Measurements from ENCODE around the gene C3orf18. TPM values are rescaled to one million over a fixed set of nuclear protein-coding genes. Genes with fewer than 3 reads are reported as not detected.

C3orf18 gene
- total RNA-seq, 1 experiment from 2014 or later: 3.5 TPM

DNA sequence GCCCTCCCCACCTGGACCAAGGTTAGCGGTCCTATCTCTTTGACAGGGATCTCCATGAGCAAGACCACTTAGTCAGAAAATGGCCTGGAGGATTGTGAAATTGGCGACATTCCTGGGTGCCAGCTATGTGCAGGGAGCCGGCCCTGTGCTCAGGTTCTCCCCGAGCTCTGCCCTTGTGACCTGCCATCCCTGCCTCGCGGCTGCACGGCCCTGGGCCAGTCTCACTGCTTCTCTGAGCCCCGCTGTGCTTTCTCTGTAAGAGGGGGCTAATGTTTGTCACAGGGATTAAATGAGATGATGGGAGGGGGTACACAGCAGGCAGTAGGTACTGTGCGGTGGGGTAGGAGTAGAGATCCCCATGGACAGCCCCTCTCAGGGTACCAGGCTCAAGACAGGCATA is 14.9 kb downstream of the C3orf18 start:
- no peak for DNase-seq (ENCODE audit: extremely low read depth, low read depth)

DNA sequence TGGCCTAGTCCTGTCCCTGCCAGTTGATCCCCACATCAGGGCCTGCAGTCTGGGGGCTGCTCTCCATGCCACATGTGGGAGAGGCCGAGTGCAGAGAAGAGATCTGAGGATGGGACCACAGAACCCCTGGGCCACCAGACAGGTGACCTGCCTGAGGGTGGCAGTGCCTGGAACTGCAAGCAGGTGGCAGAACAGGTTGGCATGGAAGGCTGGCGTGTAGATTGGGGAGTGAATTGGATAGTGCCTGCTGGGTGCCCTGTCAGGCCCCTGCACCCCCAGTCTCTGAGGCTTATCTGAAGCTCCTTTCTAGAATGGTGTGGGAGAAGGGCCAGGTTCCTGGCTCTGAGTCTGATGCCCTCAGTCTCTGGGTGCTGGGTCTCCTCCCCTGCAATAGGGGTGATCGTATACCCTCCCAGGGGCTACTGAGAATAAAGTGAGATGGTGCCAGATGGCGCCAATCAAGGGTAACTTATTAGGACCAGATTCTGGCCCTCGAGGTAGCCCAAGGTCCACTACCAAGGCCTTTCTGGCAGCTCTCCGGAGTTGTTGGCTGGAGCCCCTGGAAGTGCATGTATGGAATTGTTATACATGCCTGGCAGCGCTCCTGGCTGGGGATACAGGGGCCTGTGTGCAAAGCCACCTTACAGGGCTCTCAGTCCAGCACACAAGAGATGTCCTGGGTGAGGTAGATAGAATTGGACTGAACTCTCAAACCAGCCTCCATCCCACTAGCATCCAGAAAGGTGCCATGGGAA is 15.7 kb downstream of the C3orf18 start:
- no peak for DNase-seq (ENCODE audit: extremely low read depth, low read depth)

DNA sequence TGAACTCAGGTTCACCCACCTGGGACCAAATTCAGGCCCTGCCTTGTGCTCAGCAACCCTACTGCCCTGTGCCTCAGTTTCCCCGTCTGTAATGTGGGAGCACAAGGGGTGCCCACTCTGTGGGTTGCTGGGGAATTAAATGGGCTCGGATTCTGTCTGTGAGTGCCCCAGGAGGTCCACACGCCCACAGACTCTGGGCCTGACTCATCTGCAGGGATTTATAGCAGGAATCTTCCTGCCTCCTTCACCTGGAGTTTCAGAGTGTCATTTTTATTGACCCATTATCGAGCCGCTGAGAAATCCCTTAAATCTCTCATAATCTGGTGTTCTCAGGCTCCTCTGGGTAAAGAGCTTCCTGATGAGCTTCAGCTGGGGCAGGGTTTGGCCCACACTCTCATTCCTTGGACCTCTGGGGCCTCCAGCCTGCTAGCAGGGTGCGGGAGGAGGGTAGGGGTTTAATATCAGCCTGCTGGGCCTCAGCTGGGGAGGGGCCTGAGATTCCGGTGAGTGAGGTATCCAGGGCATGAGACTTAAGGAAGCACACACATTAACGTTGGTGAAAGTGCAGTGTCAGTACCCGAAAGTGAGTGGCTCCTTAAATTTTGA is 16.4 kb downstream of the C3orf18 start:
- no peak for DNase-seq (ENCODE audit: extremely low read depth, low read depth)

DNA sequence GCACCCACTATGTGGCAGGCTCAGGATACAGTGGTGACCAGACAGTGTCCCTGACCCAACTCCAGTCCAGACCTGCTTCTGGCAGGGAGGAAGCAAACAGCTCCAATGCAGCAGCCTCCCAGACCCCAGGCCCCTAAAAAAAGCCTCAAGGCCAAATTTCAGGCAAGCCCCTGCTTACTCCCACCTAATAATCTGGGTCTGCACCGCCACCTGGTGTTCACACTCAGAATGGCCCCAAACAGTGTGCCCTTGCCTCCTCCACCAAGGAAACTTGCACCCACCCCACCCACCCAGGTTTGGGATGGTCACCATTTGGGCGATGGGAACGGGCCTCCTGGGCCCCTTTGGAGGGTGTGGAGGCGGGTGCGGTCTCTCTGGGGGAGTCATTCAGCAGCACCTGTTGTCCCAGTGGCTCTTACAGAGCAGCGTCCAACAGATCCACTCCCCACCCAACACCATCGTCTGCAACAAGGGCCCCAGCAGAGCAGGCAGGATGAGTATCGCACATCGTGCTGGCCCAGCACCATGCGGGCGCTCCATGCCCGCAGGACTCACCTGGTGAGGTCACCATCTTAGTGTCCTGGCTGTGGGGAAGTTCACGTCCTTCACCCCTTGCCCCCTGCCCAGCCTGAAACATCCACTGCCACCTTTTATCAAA is 17.3 kb downstream of the C3orf18 start:
- DNase-seq (ENCODE audit: extremely low read depth, low read depth): no peak

DNA sequence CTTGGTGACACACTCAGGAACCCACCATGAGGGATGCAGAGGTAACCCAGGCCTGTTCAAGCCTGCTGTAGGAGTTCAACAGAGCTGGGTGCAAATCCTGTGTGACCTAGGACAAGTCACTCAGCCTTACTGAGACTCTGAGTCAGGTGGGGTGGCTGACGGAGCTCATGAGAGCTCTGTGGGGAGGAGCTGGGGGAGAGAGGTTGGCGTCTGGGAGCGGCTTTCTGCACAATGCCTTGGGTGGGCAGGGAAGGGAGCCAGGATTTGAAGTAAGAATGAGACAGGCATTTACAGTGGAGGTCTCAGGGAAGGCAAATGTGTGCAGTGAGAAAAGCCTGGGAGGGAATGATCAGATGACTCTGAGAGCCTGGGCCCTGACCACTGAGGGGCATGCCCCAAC is 18.3 kb downstream of the C3orf18 start:
- DNase-seq (ENCODE audit: extremely low read depth, low read depth): no peak

DNA sequence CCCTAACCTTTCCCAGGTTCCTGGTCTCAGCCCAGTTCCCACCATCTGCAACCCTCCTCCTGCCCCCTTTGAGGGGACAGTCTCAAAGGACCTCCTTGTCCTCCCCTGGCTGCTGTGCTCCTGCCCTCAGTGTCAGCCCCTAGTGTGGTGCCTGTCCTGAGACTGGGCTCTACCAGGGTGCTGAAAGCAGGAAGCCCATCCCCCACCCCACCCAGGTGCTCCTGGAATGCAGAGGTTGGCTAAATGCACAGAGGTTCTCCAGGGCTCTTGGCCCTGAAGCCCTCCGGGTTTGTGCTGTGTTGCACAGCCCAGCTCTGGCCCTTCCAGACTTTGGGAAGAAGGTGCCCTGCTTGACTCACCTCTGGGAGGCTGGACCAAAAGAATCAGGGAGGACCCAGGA is 21.8 kb downstream of the C3orf18 start:
- DNase-seq (ENCODE audit: extremely low read depth, low read depth): no peak

DNA sequence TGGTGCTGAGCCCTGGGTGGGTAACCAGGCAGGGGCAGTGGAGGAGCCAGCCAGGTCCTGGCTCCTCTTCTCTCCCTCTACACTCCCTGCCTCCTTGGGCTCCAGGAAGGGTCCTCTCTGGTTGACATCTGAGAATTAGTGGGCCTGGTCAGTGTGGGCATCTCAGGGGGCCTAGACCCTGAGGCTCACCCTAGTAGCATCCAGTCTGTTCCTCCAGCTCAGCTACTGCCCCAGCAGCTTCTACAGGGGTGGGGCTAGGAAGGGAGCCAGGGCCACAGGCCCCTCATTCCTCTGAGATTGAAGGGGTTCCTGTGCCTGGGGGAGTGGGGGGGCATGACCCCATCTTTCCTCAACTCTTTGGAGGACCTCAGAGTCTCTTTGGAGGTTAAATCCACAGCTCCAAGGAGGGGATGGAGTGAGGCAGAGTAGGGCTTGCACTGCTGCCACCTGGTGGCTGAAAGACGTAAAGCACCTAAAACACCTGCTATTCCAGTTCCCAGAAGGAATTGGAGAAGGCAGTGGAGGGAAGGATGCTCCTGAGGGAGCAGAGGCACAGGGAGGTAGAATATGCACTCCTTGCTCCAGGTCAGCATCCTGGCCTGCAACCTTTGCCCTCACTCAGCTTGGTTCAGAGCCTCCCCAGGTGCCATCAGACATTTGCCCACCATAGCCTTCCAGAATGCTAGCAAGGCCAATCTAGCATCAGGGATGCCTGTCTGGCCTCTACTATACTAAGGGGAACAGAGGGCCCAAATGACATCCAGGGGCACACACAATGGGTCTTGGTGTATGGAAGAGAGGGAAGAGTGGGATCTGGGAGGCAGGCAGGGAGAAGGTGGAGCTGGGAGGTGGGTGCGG is 25.1 kb downstream of the C3orf18 start:
- peak; percentile 49 for DNase-seq (ENCODE audit: extremely low read depth, low read depth)

DNA sequence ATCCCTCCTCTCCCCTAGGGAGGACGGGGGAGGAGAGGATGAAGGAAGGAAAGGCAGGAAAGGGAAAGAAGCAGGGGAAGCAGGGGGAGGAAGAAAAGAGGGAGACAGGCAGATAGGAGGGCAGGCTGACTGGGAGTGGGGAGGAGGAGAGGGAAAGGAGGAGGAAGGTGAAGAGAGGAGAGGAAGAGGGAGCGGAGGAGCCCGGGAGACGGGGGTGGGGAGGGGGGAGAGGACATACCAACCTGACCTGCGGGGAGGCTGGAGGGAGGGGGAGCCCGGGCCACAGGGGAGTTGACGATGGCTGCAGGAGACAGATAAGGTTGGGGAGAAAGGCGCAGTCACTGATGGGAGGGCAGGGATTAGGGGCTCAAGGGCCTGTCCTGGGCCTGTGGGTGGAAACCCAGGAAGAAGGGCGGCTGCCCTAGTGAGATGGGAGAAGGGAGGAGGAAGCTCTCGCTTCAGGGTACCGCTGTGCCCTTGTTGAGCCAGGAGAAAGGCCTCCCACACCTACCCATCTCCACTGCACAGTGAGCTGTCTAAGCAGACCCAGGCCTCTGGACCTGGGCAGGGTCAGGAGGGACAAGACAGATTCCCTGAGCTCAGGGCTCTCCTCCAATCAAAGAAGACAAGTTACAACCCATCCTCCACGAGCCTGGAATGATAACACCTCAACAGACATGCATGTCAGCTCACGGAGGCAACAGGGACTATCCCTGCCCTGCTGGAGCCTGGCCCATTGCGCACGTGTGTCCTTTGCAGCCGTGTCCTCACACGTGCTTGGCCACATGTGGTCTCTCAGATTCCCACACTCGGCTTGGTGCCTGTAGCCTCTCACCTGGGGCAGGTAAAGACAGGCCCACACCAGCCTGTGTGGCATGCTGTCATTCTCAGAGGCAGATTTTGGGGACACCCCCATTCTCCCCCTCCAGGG is 27.9 kb downstream of the C3orf18 start:
- no peak for DNase-seq (ENCODE audit: extremely low read depth, low read depth)

DNA sequence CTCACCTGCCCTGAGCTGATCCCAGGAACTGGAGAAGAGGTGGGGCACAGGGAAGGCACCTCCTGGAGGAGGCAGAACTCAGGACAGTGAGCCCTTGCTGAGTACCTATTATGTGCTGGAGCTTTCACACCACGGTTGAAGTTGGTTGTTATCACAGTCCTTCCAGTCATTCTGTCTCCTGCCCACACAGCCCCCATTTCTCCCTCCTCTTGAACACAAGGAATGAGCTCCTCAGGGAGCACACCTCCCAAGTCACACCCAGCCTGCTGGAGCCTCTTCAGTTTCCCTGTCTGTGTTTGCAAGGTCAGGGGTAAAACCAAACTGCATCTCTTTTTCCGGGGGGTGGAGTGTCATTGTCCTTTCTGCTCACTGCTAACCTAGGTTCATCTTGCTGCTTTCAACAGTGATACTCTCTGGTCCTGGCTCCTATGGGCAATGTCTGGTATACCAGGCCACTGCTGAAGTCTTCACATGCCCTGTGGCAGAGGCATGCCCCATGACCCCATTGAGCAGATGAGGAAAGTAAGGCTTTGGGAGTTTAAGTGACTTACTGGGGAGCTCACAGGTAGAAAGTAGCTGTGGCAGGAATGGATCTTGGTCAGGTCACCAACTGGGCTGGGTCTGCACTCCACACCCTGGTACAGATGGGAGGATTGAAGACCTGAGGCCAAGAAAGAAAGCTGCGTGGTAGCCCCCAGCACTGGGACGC is 30.0 kb downstream of the C3orf18 start:
- no peak for DNase-seq (ENCODE audit: extremely low read depth, low read depth)

DNA sequence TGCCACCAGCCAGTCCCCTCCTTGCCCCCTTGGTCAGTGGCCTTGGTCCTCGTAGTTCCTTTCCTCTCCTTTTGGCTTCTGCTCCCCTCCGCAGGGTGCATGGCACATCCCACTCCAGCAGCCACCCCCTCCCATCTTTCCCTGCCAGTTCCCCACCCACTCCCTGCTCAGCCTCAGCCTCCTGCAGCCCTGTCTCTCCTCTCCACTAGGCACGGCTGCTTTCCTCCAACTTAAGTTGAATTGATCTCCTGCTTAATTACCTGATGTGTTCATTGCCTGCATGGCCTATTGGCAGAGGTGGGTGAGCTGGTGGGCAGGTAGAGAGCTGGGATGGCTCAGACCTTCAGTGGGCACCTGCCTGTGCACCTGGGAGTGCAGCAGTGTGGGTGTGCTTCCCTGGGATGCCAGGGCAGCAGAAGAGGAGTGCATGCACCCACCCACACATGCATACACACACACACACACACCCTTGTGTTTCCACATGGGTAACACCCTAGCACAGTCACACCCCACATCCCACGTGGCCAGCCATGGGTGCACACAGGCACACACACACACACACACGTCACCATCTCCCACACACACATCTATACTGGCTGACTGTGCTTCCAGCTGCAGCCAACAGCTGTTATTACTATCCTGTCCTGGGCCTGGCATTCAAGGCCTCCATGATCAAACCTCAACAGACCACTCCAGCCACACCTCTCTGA is 30.9 kb downstream of the C3orf18 start:
- DNase-seq (ENCODE audit: extremely low read depth, low read depth): no peak

DNA sequence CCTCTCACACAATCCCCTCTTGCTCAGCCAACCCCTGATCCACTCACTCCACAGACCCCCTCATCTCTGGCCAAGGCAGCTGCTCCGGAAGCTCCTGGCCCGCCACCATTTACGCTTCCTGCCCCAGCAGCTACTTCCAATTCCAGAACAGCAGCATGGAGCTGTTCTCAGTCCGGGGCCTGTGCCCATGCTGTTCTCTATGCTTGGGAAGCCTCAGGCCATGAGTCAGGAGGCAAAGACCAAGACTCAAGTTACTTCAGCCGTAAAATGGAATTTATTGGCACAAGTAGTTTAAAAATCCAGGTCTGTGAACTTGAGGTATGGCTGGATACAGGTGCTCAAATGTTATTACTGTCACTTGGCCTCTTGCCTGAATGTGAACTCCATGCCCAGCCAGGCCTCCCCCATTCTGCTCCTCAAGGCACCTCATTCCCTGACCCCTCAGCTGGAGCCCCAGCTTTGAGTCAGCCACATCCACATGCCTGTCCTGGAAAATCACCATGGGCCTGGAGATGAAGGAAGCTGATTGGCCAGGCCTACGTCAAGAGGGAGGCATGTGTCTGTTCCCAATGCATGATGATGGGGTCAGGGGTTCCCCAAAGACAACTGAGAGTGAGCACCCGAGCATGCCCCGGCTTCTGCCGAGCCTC is 32.7 kb downstream of the C3orf18 start:
- no peak for DNase-seq (ENCODE audit: extremely low read depth, low read depth)

DNA sequence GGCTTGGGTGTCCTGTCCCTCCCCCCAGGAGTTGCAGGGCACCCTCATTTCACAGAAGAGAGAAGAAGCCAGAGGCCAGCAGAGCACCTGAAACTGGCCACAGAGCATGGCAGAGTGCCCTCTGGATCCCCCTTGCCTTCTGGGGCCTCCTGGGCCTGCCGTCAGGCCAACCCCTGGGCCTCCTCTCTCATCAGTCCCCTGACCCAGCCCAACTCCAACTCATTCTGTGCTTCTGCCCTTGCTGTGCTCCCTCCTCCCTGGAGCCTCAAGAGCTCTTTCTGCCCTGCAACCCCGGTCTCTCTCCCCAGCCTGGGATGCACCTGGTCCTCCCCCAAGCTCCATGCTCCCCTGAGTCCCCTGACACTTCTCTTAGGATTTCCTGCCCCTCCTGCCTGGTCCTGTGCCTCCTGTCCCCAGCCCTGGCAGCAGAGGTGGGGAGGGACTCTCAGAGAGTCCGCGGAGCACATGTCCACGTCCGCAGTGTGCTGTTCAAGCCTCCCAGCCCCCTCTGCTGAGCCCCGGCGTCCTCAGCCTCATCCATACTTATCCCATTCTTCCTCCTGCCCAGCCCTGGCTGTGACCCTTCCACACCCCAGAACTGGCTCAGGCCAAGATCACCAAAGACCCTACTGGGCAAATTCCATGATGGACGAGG is 33.6 kb downstream of the C3orf18 start:
- DNase-seq (ENCODE audit: extremely low read depth, low read depth): no peak

DNA sequence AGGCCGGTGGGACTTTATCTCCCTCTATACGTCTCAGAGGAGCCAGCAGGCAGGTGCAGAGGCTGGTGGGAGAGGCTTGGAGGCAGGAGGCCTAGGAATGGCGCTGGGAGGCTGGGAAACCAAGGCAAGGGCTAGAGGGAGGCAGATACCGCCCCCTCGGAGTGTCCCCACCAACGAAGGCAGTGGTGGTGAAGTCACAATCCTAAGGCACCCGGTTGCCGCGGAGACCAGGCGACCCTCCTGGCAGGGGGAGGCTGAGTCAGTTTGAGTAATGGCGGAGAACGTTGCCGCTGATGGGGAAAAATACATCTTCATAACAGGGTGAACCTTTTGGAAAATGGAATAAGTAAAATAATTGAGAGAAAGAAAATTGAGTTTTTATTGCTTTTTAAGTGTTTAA is 34.2 kb downstream of the C3orf18 start:
- no peak for DNase-seq (ENCODE audit: extremely low read depth, low read depth)

DNA sequence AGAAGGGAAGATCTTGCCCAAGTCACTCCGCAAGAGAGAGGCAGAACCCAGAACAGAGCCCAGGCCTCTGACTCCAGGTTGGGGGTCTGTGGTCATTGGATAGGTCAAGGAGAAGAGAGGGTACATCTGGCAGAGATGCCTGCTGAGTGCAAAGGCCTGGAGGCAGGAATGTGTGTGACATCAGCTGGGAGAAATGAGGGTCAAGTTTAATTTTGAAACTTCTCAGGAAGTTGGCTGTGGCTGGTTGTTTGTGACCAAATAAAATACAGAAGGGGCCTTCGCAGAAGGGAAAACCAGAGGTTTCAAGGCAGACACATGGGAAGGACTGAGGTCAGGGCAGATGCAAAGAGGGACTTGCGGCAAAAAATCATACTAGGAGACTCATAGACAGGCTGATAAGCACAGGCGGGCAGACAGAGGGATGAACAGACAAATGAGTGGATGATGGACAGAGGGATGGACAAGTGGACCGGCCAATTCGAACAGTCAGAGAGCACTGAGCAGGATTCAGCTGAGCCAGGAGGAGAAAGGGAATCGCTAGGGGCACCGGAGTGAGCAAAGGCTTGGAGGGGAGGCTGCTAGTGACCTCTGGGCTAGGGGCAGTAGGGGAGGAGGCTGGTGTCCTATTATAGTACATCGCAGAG is 35.4 kb downstream of the C3orf18 start:
- no peak for DNase-seq (ENCODE audit: extremely low read depth, low read depth)

DNA sequence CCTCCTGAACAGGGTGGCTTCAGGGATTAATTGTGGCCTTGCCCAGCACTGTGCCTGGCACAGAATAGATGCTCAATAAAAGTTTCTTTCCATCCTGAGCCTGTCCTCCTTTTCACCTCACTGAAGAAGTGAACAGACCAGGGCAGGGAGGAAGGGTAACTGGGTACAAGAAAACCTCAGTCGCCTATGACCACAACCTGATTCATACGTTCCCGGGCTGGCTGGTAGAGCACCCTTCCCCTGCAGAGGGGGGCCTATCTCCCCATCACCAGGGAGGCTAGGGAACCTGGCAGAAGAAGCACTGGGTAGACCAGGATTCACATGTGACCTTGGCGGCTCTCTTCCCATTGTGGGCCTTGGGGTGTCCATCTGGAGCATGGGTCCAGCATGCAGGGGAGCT is 36.3 kb downstream of the C3orf18 start:
- no peak for DNase-seq (ENCODE audit: extremely low read depth, low read depth)

DNA sequence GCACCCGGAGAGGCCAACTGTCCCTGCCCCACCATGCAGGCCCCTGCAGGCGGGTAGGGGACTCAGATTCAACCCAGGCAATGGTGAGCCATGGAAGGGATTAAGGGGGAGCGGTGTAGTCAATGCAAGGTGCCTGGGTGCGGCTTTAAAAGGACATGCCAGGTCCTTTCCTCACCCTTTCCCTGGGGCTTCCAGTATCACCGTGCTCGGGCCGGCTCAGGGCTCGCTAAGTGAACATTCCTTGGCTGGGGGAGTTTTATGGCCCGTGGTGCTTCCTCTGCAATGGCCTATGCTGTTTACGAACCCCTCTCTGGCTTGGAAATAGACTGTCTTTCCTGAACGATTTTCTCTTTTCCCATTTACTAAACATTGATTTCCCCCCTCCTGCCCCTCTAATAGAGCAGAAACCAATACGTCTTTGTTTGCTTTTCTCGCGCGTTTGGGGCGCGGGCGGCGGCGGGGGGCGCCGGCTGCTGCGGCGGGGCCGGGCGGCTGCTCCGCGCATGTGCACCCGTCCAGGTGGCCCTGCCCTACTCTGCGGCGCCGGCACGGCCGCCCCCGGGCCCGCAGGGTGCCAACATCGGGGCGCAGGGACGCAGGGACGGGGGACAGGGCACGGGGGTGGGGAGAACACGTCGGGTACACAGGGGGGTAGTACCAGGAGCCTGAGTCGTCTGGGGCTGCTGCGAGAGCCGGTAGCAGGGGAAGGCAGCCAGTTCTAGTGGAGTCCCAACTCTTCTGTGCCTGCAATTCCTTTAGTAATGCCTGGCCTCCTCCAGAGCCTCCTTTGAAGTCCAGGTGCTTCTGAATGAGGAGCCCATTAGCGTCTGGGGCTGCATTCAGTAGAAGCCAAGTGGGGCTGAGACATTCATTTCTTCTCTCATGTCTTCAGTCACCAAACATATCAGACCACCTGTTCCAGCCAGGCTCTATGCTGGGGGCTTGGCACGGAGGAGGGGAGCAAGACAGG is 37.3 kb downstream of the C3orf18 start:
- DNase-seq (ENCODE audit: extremely low read depth, low read depth): no peak
